ENCODE results near the gene CIB1.

CIB1 gene

DNA sequence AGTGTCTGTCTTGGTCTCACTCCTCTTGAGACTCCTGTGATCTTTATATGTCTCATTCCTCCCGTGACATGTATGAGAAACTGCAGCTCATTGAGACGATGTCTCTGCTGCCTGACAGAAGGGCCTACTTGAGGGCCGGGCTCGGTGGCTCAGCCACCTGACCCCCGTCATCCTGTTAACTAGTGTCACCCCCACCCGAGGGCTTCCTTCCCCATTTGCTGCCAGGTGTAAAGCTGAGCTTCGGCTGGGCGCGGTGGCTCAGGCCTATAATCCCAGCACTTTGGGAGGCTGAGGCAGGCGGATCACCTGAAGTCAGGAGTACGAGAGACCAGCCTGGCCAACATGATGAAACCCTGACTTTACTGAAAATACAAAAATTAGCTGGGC lies 19.9 kb downstream of the CIB1 start:
- DNase-seq (ENCODE audit: low read depth), result no peak
- TF ChIP-seq, protein P1, sequence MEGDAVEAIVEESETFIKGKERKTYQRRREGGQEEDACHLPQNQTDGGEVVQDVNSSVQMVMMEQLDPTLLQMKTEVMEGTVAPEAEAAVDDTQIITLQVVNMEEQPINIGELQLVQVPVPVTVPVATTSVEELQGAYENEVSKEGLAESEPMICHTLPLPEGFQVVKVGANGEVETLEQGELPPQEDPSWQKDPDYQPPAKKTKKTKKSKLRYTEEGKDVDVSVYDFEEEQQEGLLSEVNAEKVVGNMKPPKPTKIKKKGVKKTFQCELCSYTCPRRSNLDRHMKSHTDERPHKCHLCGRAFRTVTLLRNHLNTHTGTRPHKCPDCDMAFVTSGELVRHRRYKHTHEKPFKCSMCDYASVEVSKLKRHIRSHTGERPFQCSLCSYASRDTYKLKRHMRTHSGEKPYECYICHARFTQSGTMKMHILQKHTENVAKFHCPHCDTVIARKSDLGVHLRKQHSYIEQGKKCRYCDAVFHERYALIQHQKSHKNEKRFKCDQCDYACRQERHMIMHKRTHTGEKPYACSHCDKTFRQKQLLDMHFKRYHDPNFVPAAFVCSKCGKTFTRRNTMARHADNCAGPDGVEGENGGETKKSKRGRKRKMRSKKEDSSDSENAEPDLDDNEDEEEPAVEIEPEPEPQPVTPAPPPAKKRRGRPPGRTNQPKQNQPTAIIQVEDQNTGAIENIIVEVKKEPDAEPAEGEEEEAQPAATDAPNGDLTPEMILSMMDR (IDR thresholded peaks at IDR 0.05; ENCODE audit: control insufficient read depth, insufficient read depth, low read depth, low read length, missing control alignments), result no peak
- H3K4me3 ChIP-seq (ENCODE audit: control insufficient read depth, low read depth, low read length), result no peak overlapping the region

DNA sequence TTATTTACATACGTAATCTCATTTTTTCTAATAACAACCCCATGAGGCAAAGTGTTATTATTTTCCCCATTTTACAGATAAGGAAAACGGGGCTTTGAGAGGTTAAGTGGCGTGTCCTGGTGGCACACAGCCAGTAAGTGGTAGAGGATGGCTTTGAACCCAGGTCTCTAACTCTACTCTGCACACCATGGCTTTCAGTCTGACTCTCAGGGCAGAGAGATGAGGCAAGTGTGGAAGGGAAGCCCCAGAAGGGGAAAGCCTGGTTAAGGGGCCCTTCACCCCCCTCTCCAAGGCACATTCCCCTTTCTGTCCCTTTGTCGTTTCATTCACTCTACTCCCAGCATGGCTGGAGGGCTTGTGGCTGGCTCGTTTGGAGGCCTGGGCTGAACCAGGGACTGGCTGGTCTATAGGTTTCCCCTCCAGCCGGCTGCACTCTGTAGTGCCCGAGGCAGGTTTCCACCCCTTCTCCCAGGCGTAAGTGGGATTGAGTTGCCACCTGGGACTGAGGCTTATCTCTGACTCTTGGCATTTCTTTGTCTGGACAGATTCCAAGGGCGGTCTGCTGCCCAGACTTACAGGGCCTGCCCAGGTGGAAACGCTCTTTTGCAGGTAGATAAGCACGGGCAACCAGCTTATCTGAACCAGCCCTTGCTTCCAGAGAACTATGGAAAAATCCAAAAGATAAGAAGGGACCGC lies 20.5 kb downstream of the CIB1 start:
- TF ChIP-seq, protein P1 (IDR thresholded peaks at IDR 0.05; ENCODE audit: control insufficient read depth, insufficient read depth, low read depth, low read length, missing control alignments), result no peak
- DNase-seq (ENCODE audit: low read depth), result no peak
- H3K4me3 ChIP-seq (ENCODE audit: control insufficient read depth, low read depth, low read length), result no peak overlapping the region

- TF ChIP-seq, protein P1 (IDR thresholded peaks at IDR 0.05; ENCODE audit: control insufficient read depth, insufficient read depth, low read depth, low read length, missing control alignments), result no peak
- DNase-seq (ENCODE audit: low read depth), result no peak
- H3K4me3 ChIP-seq (ENCODE audit: control insufficient read depth, low read depth, low read length), result no peak overlapping the region
Measured at GRCh38 chr15:90212221-90213098, 21.3 kb downstream of the CIB1 start.

DNA sequence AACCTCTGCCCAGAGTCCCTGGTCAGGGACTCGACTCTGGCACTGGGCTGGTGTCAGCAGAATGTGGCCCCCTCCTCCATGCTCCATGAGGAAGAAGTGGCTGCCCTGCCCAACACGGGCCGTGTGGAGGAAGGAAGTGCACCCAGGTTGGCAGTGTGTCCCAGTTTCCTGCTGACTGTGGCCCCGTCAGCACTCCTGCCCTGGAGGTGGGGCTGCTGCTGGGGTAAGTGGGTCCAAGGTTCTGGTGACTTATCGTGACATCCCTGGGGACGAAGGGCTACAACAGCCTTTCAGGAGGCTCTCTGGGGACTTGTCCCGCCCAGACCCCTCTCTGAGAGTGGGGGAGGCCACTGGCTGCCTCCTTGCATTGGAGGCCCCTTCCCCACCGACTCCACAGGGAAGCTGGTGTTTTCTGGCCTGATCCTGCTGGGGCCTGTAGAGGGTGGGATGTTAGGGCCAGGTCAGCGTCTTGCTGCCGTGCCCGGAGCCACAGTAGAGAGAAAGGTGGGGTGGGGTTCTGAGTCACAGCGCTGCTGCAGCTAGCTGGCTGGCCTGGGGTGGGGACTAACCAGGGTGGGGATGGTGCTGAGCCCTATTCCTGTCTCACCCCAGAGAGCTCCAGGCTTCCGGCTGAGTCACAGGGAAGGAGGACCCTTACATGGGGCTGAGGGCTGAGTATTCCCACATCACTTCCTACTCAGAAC lies 22.1 kb downstream of the CIB1 start:
- TF ChIP-seq, protein P1 (IDR thresholded peaks at IDR 0.05; ENCODE audit: control insufficient read depth, insufficient read depth, low read depth, low read length, missing control alignments), result no peak
- no peak for DNase-seq (ENCODE audit: low read depth)
- H3K4me3 ChIP-seq (ENCODE audit: control insufficient read depth, low read depth, low read length), result no peak overlapping the region

DNA sequence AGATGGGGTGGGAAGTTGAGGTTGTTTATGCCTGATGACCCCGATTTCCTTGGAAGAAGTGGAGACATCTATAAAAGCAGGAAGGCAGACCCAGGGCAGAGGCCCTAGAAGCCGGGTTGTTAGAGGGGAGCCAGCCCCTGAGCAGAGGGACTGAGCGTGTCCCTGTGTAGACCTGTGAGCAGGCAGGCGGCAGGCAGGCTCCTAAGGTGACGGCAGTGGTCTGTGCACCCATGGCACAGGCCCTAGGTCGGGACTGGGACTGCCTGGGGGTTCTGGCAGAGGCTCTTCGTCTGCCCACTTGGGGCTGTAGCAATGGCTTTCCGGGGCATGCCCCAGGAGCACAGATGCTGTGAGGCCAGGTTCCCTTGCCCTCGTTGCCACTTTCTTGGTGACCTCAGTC lies 22.7 kb downstream of the CIB1 start:
- no peak overlapping the region for H3K4me3 ChIP-seq (ENCODE audit: control insufficient read depth, low read depth, low read length)
- TF ChIP-seq, protein P1 (IDR thresholded peaks at IDR 0.05; ENCODE audit: control insufficient read depth, insufficient read depth, low read depth, low read length, missing control alignments), result no peak
- no peak for DNase-seq (ENCODE audit: low read depth)

DNA sequence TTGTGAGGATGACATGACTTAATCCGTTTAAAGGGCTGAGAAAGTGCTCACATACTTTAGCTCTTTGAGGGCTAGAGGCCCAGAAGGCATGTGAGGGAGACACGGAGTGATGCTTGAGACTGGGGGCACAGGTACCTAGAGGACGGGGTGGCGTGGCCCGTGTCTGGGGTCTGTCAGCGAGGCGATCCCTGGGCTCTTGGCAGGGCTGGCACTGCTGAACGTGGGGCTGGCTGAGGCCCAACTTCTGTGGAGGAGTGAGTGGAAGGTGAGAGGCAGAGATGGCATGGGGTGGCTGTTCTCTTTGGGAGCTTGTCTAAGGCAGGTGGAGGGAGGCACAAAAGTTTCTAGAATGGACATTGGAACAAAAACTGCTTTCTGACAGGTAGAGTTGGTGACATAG lies 23.1 kb downstream of the CIB1 start:
- TF ChIP-seq, protein P1 (IDR thresholded peaks at IDR 0.05; ENCODE audit: control insufficient read depth, insufficient read depth, low read depth, low read length, missing control alignments), result no peak
- no peak overlapping the region for H3K4me3 ChIP-seq (ENCODE audit: control insufficient read depth, low read depth, low read length)
- no peak for DNase-seq (ENCODE audit: low read depth)

Measured in AG09309 (cell line).